ENCODE results near the gene ZDHHC7.

The ZDHHC7 gene

GRCh38 chr16:85005285-85006069 lies 5.9 kb downstream of the ZDHHC7 start:
- no peak overlapping the region for H3K4me3 ChIP-seq (ENCODE audit: low read length)
- peaks cover 7% of the 10 kb centered on the region for H3K4me1 ChIP-seq (ENCODE audit: low read length)
- peaks cover 47% of the 10 kb centered on the region for H4K20me1 ChIP-seq (ENCODE audit: insufficient read depth, low read length)
- H3K9me3 ChIP-seq (ENCODE audit: insufficient read depth, low read length) = no peaks in the 10 kb centered on the region
- no peaks in the 10 kb centered on the region for H3K27me3 ChIP-seq (ENCODE audit: low read depth, low read length)
- peaks cover 94% of the 10 kb centered on the region for H3K79me2 ChIP-seq (ENCODE audit: low read length)
- H3K4me2 ChIP-seq (ENCODE audit: low read length) = no peak overlapping the region
- no peak overlapping the region for H3K27ac ChIP-seq (ENCODE audit: low read length)
- no peak overlapping the region for H2AFZ ChIP-seq (ENCODE audit: low read depth, low read length)
- H3K9ac ChIP-seq (ENCODE audit: low read length) = no peak overlapping the region
- TF ChIP-seq CTCF (IDR thresholded peaks at IDR 0.05; ENCODE audit: low read depth, low read length) = no peak
- no peak for TF ChIP-seq EZH2phosphoT487 (IDR thresholded peaks at IDR 0.05; ENCODE audit: low read depth)
- H3K36me3 ChIP-seq (replicated peaks; ENCODE audit: low read depth, low read length) = peaks cover 6% of the 10 kb centered on the region

GRCh38 chr16:85004587-85005205 lies 6.6 kb downstream of the ZDHHC7 start:
- H2AFZ ChIP-seq (ENCODE audit: low read depth, low read length) = no peak overlapping the region
- no peaks in the 10 kb centered on the region for H3K4me1 ChIP-seq (ENCODE audit: low read length)
- H3K27me3 ChIP-seq (ENCODE audit: low read depth, low read length) = no peaks in the 10 kb centered on the region
- no peak overlapping the region for H3K27ac ChIP-seq (ENCODE audit: low read length)
- no peak overlapping the region for H3K4me2 ChIP-seq (ENCODE audit: low read length)
- TF ChIP-seq EZH2phosphoT487 (IDR thresholded peaks at IDR 0.05; ENCODE audit: low read depth) = no peak
- TF ChIP-seq CTCF (IDR thresholded peaks at IDR 0.05; ENCODE audit: low read depth, low read length) = no peak
- peaks cover 6% of the 10 kb centered on the region for H3K36me3 ChIP-seq (replicated peaks; ENCODE audit: low read depth, low read length)
- H3K9ac ChIP-seq (ENCODE audit: low read length) = no peak overlapping the region
- H3K4me3 ChIP-seq (ENCODE audit: low read length) = no peak overlapping the region
- peaks cover 50% of the 10 kb centered on the region for H4K20me1 ChIP-seq (ENCODE audit: insufficient read depth, low read length)
- H3K9me3 ChIP-seq (ENCODE audit: insufficient read depth, low read length) = no peaks in the 10 kb centered on the region
- peaks cover 94% of the 10 kb centered on the region for H3K79me2 ChIP-seq (ENCODE audit: low read length)

GRCh38 chr16:85003725-85004586 lies 7.4 kb downstream of the ZDHHC7 start:
- no peaks in the 10 kb centered on the region for H3K27me3 ChIP-seq (ENCODE audit: low read depth, low read length)
- no peak overlapping the region for H2AFZ ChIP-seq (ENCODE audit: low read depth, low read length)
- no peaks in the 10 kb centered on the region for H3K9me3 ChIP-seq (ENCODE audit: insufficient read depth, low read length)
- peaks cover 54% of the 10 kb centered on the region for H4K20me1 ChIP-seq (ENCODE audit: insufficient read depth, low read length)
- no peaks in the 10 kb centered on the region for H3K4me1 ChIP-seq (ENCODE audit: low read length)
- no peak overlapping the region for H3K4me2 ChIP-seq (ENCODE audit: low read length)
- peaks cover 94% of the 10 kb centered on the region for H3K79me2 ChIP-seq (ENCODE audit: low read length)
- no peak overlapping the region for H3K27ac ChIP-seq (ENCODE audit: low read length)
- peaks cover 10% of the 10 kb centered on the region for H3K36me3 ChIP-seq (replicated peaks; ENCODE audit: low read depth, low read length)
- H3K4me3 ChIP-seq (ENCODE audit: low read length) = no peak overlapping the region
- no peak overlapping the region for H3K9ac ChIP-seq (ENCODE audit: low read length)
- TF ChIP-seq EZH2phosphoT487 (IDR thresholded peaks at IDR 0.05; ENCODE audit: low read depth) = no peak
- no peak for TF ChIP-seq CTCF (IDR thresholded peaks at IDR 0.05; ENCODE audit: low read depth, low read length)

GRCh38 chr16:85003076-85003475 lies 8.3 kb downstream of the ZDHHC7 start:
- peaks cover 10% of the 10 kb centered on the region for H3K36me3 ChIP-seq (replicated peaks; ENCODE audit: low read depth, low read length)
- no peak overlapping the region for H3K4me2 ChIP-seq (ENCODE audit: low read length)
- peaks cover 93% of the 10 kb centered on the region for H3K79me2 ChIP-seq (ENCODE audit: low read length)
- H4K20me1 ChIP-seq (ENCODE audit: insufficient read depth, low read length) = peaks cover 54% of the 10 kb centered on the region
- H3K4me1 ChIP-seq (ENCODE audit: low read length) = no peaks in the 10 kb centered on the region
- no peaks in the 10 kb centered on the region for H3K27me3 ChIP-seq (ENCODE audit: low read depth, low read length)
- H3K9ac ChIP-seq (ENCODE audit: low read length) = no peak overlapping the region
- H3K9me3 ChIP-seq (ENCODE audit: insufficient read depth, low read length) = no peaks in the 10 kb centered on the region
- H3K4me3 ChIP-seq (ENCODE audit: low read length) = no peak overlapping the region
- H2AFZ ChIP-seq (ENCODE audit: low read depth, low read length) = no peak overlapping the region
- TF ChIP-seq CTCF (IDR thresholded peaks at IDR 0.05; ENCODE audit: low read depth, low read length) (no peak), EZH2phosphoT487 (IDR thresholded peaks at IDR 0.05; ENCODE audit: low read depth) (no peak)
- H3K27ac ChIP-seq (ENCODE audit: low read length) = no peak overlapping the region
